NOMO-1 treated with dmso at 0.1 percent for 144 hours (cell line): ENCODE data around the gene HIC1.
"Not testable (repeated sequence)": the region's sequence is repeated elsewhere in the genome, so short reads cannot be mapped to it uniquely, and the experiment has no call there.

Experiments
- DNase-seq: peaks from one replicate; lab custom pipeline; 2025; ENCODE audit not compliant: unreplicated experiment; lab: John Stamatoyannopoulos, UW

Gene HIC1

GRCh38 chr17:2054512-2055291 is at the start of gene HIC1:
HIC1 (plus strand) TSS chr17:2055103; CDS start chr17:2056691, 1,588 bp downstream.
- DNase-seq, result peak; percentile 58

GRCh38 chr17:2008332-2009126 is 46.4 kb upstream of the HIC1 start:
- DNase-seq, result no peak

GRCh38 chr17:2009737-2010136 is 45.2 kb upstream of the HIC1 start:
- no peak for DNase-seq

GRCh38 chr17:2011411-2012371 is 43.2 kb upstream of the HIC1 start:
- no peak for DNase-seq

GRCh38 chr17:2012499-2012898 is 42.4 kb upstream of the HIC1 start:
- DNase-seq, result no peak

- not testable (repeated sequence) for DNase-seq
Observed at GRCh38 chr17:2013220-2013993, 41.5 kb upstream of the HIC1 start.

GRCh38 chr17:2013994-2014317 is 40.9 kb upstream of the HIC1 start:
- no peak for DNase-seq

- DNase-seq, result no peak
Observed at GRCh38 chr17:2015314-2015713, 39.6 kb upstream of the HIC1 start.

GRCh38 chr17:2016494-2016893 is 38.4 kb upstream of the HIC1 start:
- no peak for DNase-seq

- DNase-seq, result no peak
Observed at GRCh38 chr17:2017274-2017941, 37.5 kb upstream of the HIC1 start.

GRCh38 chr17:2018716-2019510 is 36.0 kb upstream of the HIC1 start:
- DNase-seq, result no peak

GRCh38 chr17:2019723-2020122 is 35.2 kb upstream of the HIC1 start:
- no peak for DNase-seq

GRCh38 chr17:2020721-2021120 is 34.2 kb upstream of the HIC1 start:
- DNase-seq, result no peak

- DNase-seq, result no peak
Observed at GRCh38 chr17:2022647-2023240, 32.2 kb upstream of the HIC1 start.

- DNase-seq, result no peak
Observed at GRCh38 chr17:2023256-2023655, 31.6 kb upstream of the HIC1 start.

- no peak for DNase-seq
Observed at GRCh38 chr17:2023692-2024571, 31.0 kb upstream of the HIC1 start.

- DNase-seq, result no peak
Observed at GRCh38 chr17:2024572-2025219, 30.2 kb upstream of the HIC1 start.
